ENCODE data around the gene CNTNAP2. TPM values are rescaled to one million over a fixed set of nuclear protein-coding genes. Genes with fewer than 3 reads are reported as not detected.

Gene CNTNAP2
- total and polyA plus RNA-seq, 2 of the 8 experiments (the other 6 are each of a cell fraction or from before 2014, with no cell fraction given) = 27.9 to 71.0 TPM

DNA sequence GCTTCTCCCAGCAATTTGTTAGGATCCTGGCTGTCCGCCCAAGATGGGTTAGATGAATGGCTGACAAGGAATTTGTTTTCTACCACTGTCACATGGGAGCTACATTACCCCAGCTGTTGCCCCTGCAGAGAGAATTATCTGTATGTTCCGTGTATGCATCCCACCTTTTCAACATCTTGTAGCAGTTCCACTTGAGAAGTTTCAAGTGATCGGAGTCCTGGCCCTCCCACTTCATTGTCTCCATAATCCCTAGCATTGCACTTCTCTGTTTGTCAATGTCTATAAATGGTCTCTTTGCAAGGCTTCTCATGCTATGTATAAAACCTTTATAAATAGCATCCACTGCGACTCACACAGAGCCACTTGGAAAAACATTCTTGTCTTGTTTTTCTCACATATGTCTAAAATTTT is 972.5 kb downstream of the CNTNAP2 start:
- CTCF ChIA-PET (ENCODE audit: partially characterized antibody) = interaction anchor here (1.0 kb wide), 1 partner anchor 18 kb away, joined by 4 read pairs; no protein-coding TSS in a partner anchor
- no peak for DNase-seq (ENCODE audit: low read depth in 1 of 2, low spot score in 2 of 2)
- Histone ChIP-seq H3K9me3 (ENCODE audit: insufficient read depth in 2 of 2, low read depth in 1 of 2, low read length in 1 of 2) (no peaks in the 10 kb centered on the region), H3K23me2 (ENCODE audit: low read depth, low read length) (no peaks in the 10 kb centered on the region; the same call in 1 of the 2 replicates), H4K91ac (replicated peaks; ENCODE audit: insufficient read length, low read length) (no peak overlapping the region), H3K4me2 (ENCODE audit: insufficient read depth in 1 of 2, low read depth in 2 of 2, low read length in 2 of 2) (no peak overlapping the region), H3K9ac (replicated peaks in 1 of 4; ENCODE audit: extremely low read depth in 1 of 4, low read depth in 3 of 4, low read length in 3 of 4) (no peak overlapping the region), H3K4me3 (ENCODE audit: extremely low read depth in 1 of 4, insufficient read depth in 2 of 4, low read depth in 3 of 4, low read length in 4 of 4) (no peak overlapping the region), H3K4me1 (replicated peaks in 1 of 4; ENCODE audit: control insufficient read depth in 3 of 4, insufficient read depth in 4 of 4, low read length in 3 of 4) (no peaks in the 10 kb centered on the region), H2BK20ac (ENCODE audit: low read length) (no peak overlapping the region), H4K8ac (ENCODE audit: extremely low read depth, insufficient read depth, low read length) (no peak overlapping the region), H2BK12ac (ENCODE audit: low read depth, low read length) (no peak overlapping the region), H3K27me3 (replicated peaks in 1 of 4; ENCODE audit: control insufficient read depth in 3 of 4, extremely low read depth in 1 of 4, insufficient read depth in 3 of 4, low read length in 3 of 4) (no peaks in the 10 kb centered on the region), H4K20me1 (replicated peaks in 1 of 2; ENCODE audit: control insufficient read depth in 1 of 2, insufficient read depth in 2 of 2, low read length in 2 of 2) (no peaks in the 10 kb centered on the region), H3K23ac (ENCODE audit: insufficient read length) (no peak overlapping the region), H3K4ac (replicated peaks; ENCODE audit: insufficient read length, low read depth, low read length) (no peak overlapping the region), H3K79me2 (ENCODE audit: control insufficient read depth in 1 of 2, insufficient read depth in 2 of 2, low read length in 2 of 2) (no peaks in the 10 kb centered on the region), H3K36me3 (ENCODE audit: control insufficient read depth in 2 of 4, insufficient read depth in 4 of 4, low read length in 3 of 4) (no peaks in the 10 kb centered on the region), H3K79me1 (ENCODE audit: low read depth, low read length) (no peaks in the 10 kb centered on the region), H3K27ac (ENCODE audit: low read depth, low read length) (no peak overlapping the region), H2AFZ (ENCODE audit: low read length) (no peak overlapping the region), H3K18ac (ENCODE audit: extremely low read depth, low read length) (no peak overlapping the region), H3K14ac (ENCODE audit: insufficient read length) (no peak overlapping the region), H2AK5ac (ENCODE audit: low read depth, low read length) (no peak overlapping the region), H2BK5ac (ENCODE audit: low read depth, low read length) (no peak overlapping the region), H2BK120ac (replicated peaks; ENCODE audit: low read depth, low read length) (no peak overlapping the region), H3K56ac (replicated peaks; ENCODE audit: insufficient read length, low read depth, low read length) (no peak overlapping the region), H4K5ac (ENCODE audit: insufficient read length, low read depth, low read length) (no peak overlapping the region), H2BK15ac (ENCODE audit: low read length) (no peak overlapping the region)
- no peak for FAIRE-seq
- WGBS, 2 experiments (ENCODE audit: extremely low coverage in 1 of 2, insufficient coverage in 1 of 2, insufficient read length in 1 of 2, insufficient replicate concordance in 2 of 2, low coverage in 1 of 2, low lambda C conversion rate in 2 of 2, missing lambda C conversion rate in 1 of 2) = 93% methylated on average over 4 of the region's 4 CpGs; no CpG with 5 or more reads in 1 of the 2 experiments
- POLR2A ChIA-PET (ENCODE audit: partially characterized antibody) = no interaction called here
- TF ChIP-seq TAF7 (optimal IDR thresholded peaks at IDR 0.05; ENCODE audit: borderline replicate concordance, low read depth, low read length) (no peak), SIRT6 (IDR thresholded peaks at IDR 0.05; ENCODE audit: low read length) (no peak), BRCA1 (IDR thresholded peaks at IDR 0.05; ENCODE audit: low read depth, low read length) (no peak), SIN3A (conservative IDR thresholded peaks at IDR 0.05 in 1 of 2, IDR thresholded peaks at IDR 0.05 in 1 of 2; ENCODE audit: low read depth in 1 of 2, low read length in 2 of 2) (no peak), POU5F1 (IDR thresholded peaks at IDR 0.05; ENCODE audit: low read depth, low read length) (no peak), JUN (IDR thresholded peaks at IDR 0.05; ENCODE audit: low read depth, low read length) (no peak), TBP (IDR thresholded peaks at IDR 0.05; ENCODE audit: low read depth, low read length) (no peak), ZNF274 (IDR thresholded peaks at IDR 0.05; ENCODE audit: borderline replicate concordance, extremely low read depth, low read length) (no peak), SAP30 (IDR thresholded peaks at IDR 0.05; ENCODE audit: insufficient read depth, insufficient replicate concordance, low read length) (no peak), MAFK (IDR thresholded peaks at IDR 0.05; ENCODE audit: low read depth, low read length) (no peak), HDAC6 (IDR thresholded peaks at IDR 0.05; ENCODE audit: low read depth, low read length) (no peak), CEBPB (IDR thresholded peaks at IDR 0.05; ENCODE audit: low read depth, low read length) (no peak), SIX5 (IDR thresholded peaks at IDR 0.05; ENCODE audit: low read depth, low read length) (no peak)
- TF ChIP-seq, protein P1, sequence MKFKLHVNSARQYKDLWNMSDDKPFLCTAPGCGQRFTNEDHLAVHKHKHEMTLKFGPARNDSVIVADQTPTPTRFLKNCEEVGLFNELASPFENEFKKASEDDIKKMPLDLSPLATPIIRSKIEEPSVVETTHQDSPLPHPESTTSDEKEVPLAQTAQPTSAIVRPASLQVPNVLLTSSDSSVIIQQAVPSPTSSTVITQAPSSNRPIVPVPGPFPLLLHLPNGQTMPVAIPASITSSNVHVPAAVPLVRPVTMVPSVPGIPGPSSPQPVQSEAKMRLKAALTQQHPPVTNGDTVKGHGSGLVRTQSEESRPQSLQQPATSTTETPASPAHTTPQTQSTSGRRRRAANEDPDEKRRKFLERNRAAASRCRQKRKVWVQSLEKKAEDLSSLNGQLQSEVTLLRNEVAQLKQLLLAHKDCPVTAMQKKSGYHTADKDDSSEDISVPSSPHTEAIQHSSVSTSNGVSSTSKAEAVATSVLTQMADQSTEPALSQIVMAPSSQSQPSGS (IDR thresholded peaks at IDR 0.05; ENCODE audit: low read length) = no peak
